Hepatocyte (in vitro differentiated cells): ENCODE measurements around the gene PRKCA. TPM values are rescaled to one million over a fixed set of nuclear protein-coding genes. Genes with fewer than 3 reads are reported as not detected.
"Not testable (repeated sequence)": the region's sequence is repeated elsewhere in the genome, so short reads cannot be mapped to it uniquely, and the experiment has no call there.

Source experiments
- DNase-seq: peaks from one replicate; pipeline ENCODE4 v3.0.0-alpha.2; 2016; ENCODE audit warnings: low spot score
- H2AFZ ChIP-seq: fragments of 200-600 bp; sonication (generic); 2 replicates; pipeline ENCODE4 v1.6.0; 2016; ENCODE audit warnings: antibody characterized with exemption, mild to moderate bottlenecking
- H3K27ac ChIP-seq: fragments of 200-600 bp; sonication (generic); 2 replicates; pipeline ENCODE4 v1.5.1; 2016; ENCODE audit warnings: mild to moderate bottlenecking
- H3K27me3 ChIP-seq: fragments of 200-600 bp; sonication (generic); 2 replicates; pipeline ENCODE4 v1.6.1; 2016
- H3K36me3 ChIP-seq: fragments of 200-600 bp; sonication (generic); replicated peaks from 2 replicates; pipeline ENCODE4 v1.5.1; 2016; ENCODE audit warnings: low read depth; ENCODE audit not compliant: insufficient read depth
- H3K4me1 ChIP-seq: fragments of 200-600 bp; sonication (generic); 2 replicates; pipeline ENCODE4 v1.5.1; 2016; ENCODE audit warnings: mild to moderate bottlenecking, moderate library complexity; ENCODE audit not compliant: insufficient read depth
- H3K4me2 ChIP-seq: fragments of 200-600 bp; sonication (generic); 2 replicates; pipeline ENCODE4 v1.6.0; 2016
- H3K4me3 ChIP-seq: fragments of 200-600 bp; sonication (generic); 2 replicates; pipeline ENCODE4 v1.5.1; 2016; ENCODE audit warnings: mild to moderate bottlenecking
- H3K79me2 ChIP-seq: fragments of 200-600 bp; sonication (generic); 2 replicates; pipeline ENCODE4 v1.6.0; 2017; ENCODE audit warnings: mild to moderate bottlenecking
- H3K9me2 ChIP-seq: fragments of 200-600 bp; sonication (generic); replicated peaks from 2 replicates; pipeline ENCODE4 v1.6.0; 2017; ENCODE audit warnings: mild to moderate bottlenecking; ENCODE audit not compliant: insufficient read depth
- H3K9me3 ChIP-seq: fragments of 200-600 bp; sonication (generic); 2 replicates; pipeline ENCODE4 v1.5.1; 2016; ENCODE audit warnings: low read depth, mild to moderate bottlenecking
- H4K20me1 ChIP-seq: fragments of 200-600 bp; sonication (generic); 2 replicates; pipeline ENCODE4 v1.6.0; 2016; ENCODE audit warnings: mild to moderate bottlenecking; ENCODE audit not compliant: insufficient read depth, poor library complexity, severe bottlenecking
- CTCF ChIP-seq: fragments of 200-600 bp; sonication (generic); IDR thresholded peaks from 2 replicates; pipeline ENCODE4 v1.5.1; 2016; ENCODE audit warnings: antibody characterized with exemption, mild to moderate bottlenecking; ENCODE audit not compliant: poor library complexity
- EZH2 ChIP-seq: fragments of 200-600 bp; sonication (generic); IDR thresholded peaks from 2 replicates; pipeline ENCODE4 v1.6.1; 2016; ENCODE audit warnings: antibody characterized with exemption, mild to moderate bottlenecking, borderline replicate concordance
- EZH2phosphoT487 ChIP-seq: fragments of 200-600 bp; sonication (generic); IDR thresholded peaks from one replicate; pipeline ENCODE4 v1.6.1; 2018; ENCODE audit warnings: antibody characterized with exemption, mild to moderate bottlenecking, low read depth, moderate library complexity; ENCODE audit not compliant: unreplicated experiment, severe bottlenecking
- WGBS: methylation state at CpG from one replicate; pipeline ENCODE4 v1.1.6; 2016; ENCODE audit warnings: low lambda C conversion rate; ENCODE audit errors: missing lambda C conversion rate; 5-methylcytosine and 5-hydroxymethylcytosine counted together
- polyA plus RNA-seq: library from polyadenylated mRNA; unstranded; fragments of >200 nt; fragmentation: Nextera tagmentation; extraction: Ambion mirVana; gene quantifications from 2 replicates; pipeline ENCODE4 v1.2.1, GENCODE V29; 2016
- total RNA-seq: library from RNA; depleted of rRNA; stranded (reverse); fragments of >200 nt; gene quantifications from 2 replicates; pipeline ENCODE4 v1.2.3, GENCODE V29; 2014

Gene PRKCA
- total and polyA plus RNA-seq, 2 experiments from 2014 or later = 5.9 to 18.5 TPM

- Histone ChIP-seq H3K4me3 (no peak overlapping the region), H4K20me1 (no peaks in the 10 kb centered on the region), H3K9me3 (no peaks in the 10 kb centered on the region), H3K4me2 (peak overlapping the region; percentile 4), H2AFZ (no peak overlapping the region), H3K27ac (no peak overlapping the region), H3K9me2 (no peaks in the 10 kb centered on the region), H3K4me1 (no peaks in the 10 kb centered on the region), H3K27me3 (no peaks in the 10 kb centered on the region), H3K36me3 (no peaks in the 10 kb centered on the region), H3K79me2 (peaks cover 4% of the 10 kb centered on the region)
- 58% methylated on average over 8 of the region's 8 CpGs for WGBS
- no peak for DNase-seq
- TF ChIP-seq EZH2 (no peak), CTCF (no peak), EZH2phosphoT487 (no peak)
Observed at GRCh38 chr17:66474806-66475497, 172.5 kb downstream of the PRKCA start.

GRCh38 chr17:66476014-66476413 is 173.6 kb downstream of the PRKCA start:
- Histone ChIP-seq H2AFZ (no peak overlapping the region), H4K20me1 (no peaks in the 10 kb centered on the region), H3K9me3 (no peaks in the 10 kb centered on the region), H3K4me1 (no peaks in the 10 kb centered on the region), H3K27me3 (no peaks in the 10 kb centered on the region), H3K27ac (no peak overlapping the region), H3K9me2 (no peaks in the 10 kb centered on the region), H3K79me2 (peaks cover 2% of the 10 kb centered on the region), H3K4me3 (no peak overlapping the region), H3K4me2 (no peak overlapping the region), H3K36me3 (no peaks in the 10 kb centered on the region)
- 90% methylated on average over 6 of the region's 6 CpGs for WGBS
- TF ChIP-seq CTCF (no peak), EZH2 (no peak), EZH2phosphoT487 (no peak)
- DNase-seq = no peak

GRCh38 chr17:66477615-66478283 is 175.3 kb downstream of the PRKCA start:
- H2AFZ ChIP-seq = no peak overlapping the region
- no peaks in the 10 kb centered on the region for H3K36me3 ChIP-seq
- no peaks in the 10 kb centered on the region for H3K27me3 ChIP-seq
- H3K9me3 ChIP-seq = no peaks in the 10 kb centered on the region
- H3K4me2 ChIP-seq = no peak overlapping the region
- no peak for DNase-seq
- 79% methylated on average over 11 of the region's 11 CpGs for WGBS
- H3K79me2 ChIP-seq = no peaks in the 10 kb centered on the region
- H3K9me2 ChIP-seq = no peaks in the 10 kb centered on the region
- no peaks in the 10 kb centered on the region for H4K20me1 ChIP-seq
- no peak overlapping the region for H3K4me3 ChIP-seq
- H3K4me1 ChIP-seq = no peaks in the 10 kb centered on the region
- no peak for TF ChIP-seq EZH2
- TF ChIP-seq CTCF = no peak
- TF ChIP-seq EZH2phosphoT487 = no peak
- no peak overlapping the region for H3K27ac ChIP-seq

- DNase-seq, H3K27me3 ChIP-seq, H3K79me2 ChIP-seq, H2AFZ ChIP-seq, H4K20me1 ChIP-seq, H3K27ac ChIP-seq, H3K9me3 ChIP-seq, H3K4me2 ChIP-seq, H3K4me3 ChIP-seq, H3K9me2 ChIP-seq, H3K36me3 ChIP-seq, H3K4me1 ChIP-seq: not testable (repeated sequence)
- WGBS = 90% methylated on average over 2 of the region's 2 CpGs
Observed at GRCh38 chr17:66479230-66479889, 176.9 kb downstream of the PRKCA start.
